ENCODE measurements around the gene CLEC14A.

Gene CLEC14A

GRCh38 chr14:38250331-38250730, 5.6 kb downstream of the CLEC14A start:
- no peak overlapping the region for H3K4me3 ChIP-seq (ENCODE audit: low read length)
- no peak for TF ChIP-seq CTCF (IDR thresholded peaks at IDR 0.05; ENCODE audit: insufficient read depth, low read depth, low read length, missing control alignments)
- no peak for DNase-seq (ENCODE audit: low read depth)

GRCh38 chr14:38248321-38249028, 7.4 kb downstream of the CLEC14A start:
- no peak overlapping the region for H3K4me3 ChIP-seq (ENCODE audit: low read length)
- no peak for TF ChIP-seq CTCF (IDR thresholded peaks at IDR 0.05; ENCODE audit: insufficient read depth, low read depth, low read length, missing control alignments)
- no peak for DNase-seq (ENCODE audit: low read depth)

- no peak overlapping the region for H3K4me3 ChIP-seq (ENCODE audit: low read length)
- DNase-seq (ENCODE audit: low read depth), result no peak
- TF ChIP-seq CTCF (IDR thresholded peaks at IDR 0.05; ENCODE audit: insufficient read depth, low read depth, low read length, missing control alignments), result no peak
Measured at GRCh38 chr14:38243696-38244240, 12.1 kb downstream of the CLEC14A start.

GRCh38 chr14:38238878-38239277, 17.0 kb downstream of the CLEC14A start:
- DNase-seq (ENCODE audit: low read depth), result no peak
- no peak overlapping the region for H3K4me3 ChIP-seq (ENCODE audit: low read length)
- TF ChIP-seq CTCF (IDR thresholded peaks at IDR 0.05; ENCODE audit: insufficient read depth, low read depth, low read length, missing control alignments), result no peak

GRCh38 chr14:38238332-38238731, 17.6 kb downstream of the CLEC14A start:
- no peak overlapping the region for H3K4me3 ChIP-seq (ENCODE audit: low read length)
- no peak for TF ChIP-seq CTCF (IDR thresholded peaks at IDR 0.05; ENCODE audit: insufficient read depth, low read depth, low read length, missing control alignments)
- DNase-seq (ENCODE audit: low read depth), result no peak

- H3K4me3 ChIP-seq (ENCODE audit: low read length), result no peak overlapping the region
- no peak for DNase-seq (ENCODE audit: low read depth)
- TF ChIP-seq CTCF (IDR thresholded peaks at IDR 0.05; ENCODE audit: insufficient read depth, low read depth, low read length, missing control alignments), result no peak
Measured at GRCh38 chr14:38233218-38233617, 22.7 kb downstream of the CLEC14A start.

- no peak for TF ChIP-seq CTCF (IDR thresholded peaks at IDR 0.05; ENCODE audit: insufficient read depth, low read depth, low read length, missing control alignments)
- DNase-seq (ENCODE audit: low read depth), result no peak
- no peak overlapping the region for H3K4me3 ChIP-seq (ENCODE audit: low read length)
Measured at GRCh38 chr14:38226366-38226765, 29.5 kb downstream of the CLEC14A start.

Data from epithelial cell of esophagus (primary cell).